C4-2B (cell line): ENCODE data around the gene COX8C.

Experiments
- ZFX ChIP-seq: fragments of 450-650 bp; IDR thresholded peaks from 2 replicates; pipeline ENCODE4 v1.6.1; 2017
- TF ChIP-seq, protein P1 (sequence below): fragments of 450-650 bp; conservative IDR thresholded peaks from 2 replicates; pipeline ENCODE4 v1.5.1; 2017; ENCODE audit warnings: mild to moderate bottlenecking

DNA sequence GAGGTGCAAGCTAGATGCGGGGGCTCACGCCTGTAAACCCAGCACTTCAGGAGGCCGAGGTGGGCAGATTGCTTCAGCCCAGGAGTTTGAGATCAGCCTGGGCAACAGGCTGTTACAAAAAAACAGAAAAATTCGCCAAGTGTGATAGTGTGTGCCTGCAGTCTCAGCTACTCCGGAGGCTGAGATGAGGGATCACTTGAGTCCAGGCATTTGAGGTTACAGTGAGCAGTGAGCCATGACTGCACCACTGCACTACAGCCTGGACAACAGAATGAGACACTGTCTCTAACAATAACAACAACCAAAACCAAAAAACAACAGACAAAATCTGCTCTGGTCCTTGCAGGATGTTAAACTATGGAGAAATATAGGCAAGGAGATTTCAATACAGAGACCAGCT, 28.1 kb upstream of the COX8C start:
- TF ChIP-seq, protein P1, sequence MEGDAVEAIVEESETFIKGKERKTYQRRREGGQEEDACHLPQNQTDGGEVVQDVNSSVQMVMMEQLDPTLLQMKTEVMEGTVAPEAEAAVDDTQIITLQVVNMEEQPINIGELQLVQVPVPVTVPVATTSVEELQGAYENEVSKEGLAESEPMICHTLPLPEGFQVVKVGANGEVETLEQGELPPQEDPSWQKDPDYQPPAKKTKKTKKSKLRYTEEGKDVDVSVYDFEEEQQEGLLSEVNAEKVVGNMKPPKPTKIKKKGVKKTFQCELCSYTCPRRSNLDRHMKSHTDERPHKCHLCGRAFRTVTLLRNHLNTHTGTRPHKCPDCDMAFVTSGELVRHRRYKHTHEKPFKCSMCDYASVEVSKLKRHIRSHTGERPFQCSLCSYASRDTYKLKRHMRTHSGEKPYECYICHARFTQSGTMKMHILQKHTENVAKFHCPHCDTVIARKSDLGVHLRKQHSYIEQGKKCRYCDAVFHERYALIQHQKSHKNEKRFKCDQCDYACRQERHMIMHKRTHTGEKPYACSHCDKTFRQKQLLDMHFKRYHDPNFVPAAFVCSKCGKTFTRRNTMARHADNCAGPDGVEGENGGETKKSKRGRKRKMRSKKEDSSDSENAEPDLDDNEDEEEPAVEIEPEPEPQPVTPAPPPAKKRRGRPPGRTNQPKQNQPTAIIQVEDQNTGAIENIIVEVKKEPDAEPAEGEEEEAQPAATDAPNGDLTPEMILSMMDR = no peak
- no peak for TF ChIP-seq ZFX
